OCI-LY1 (cell line): Measurements from ENCODE around the gene DIAPH1.

Source experiments
- EZH2 ChIP-seq: fragments of 200-600 bp; sonication (generic), shearing (Covaris generic); IDR thresholded peaks from 2 replicates; pipeline ENCODE4 v1.8.0; 2017; ENCODE audit warnings: borderline replicate concordance, mixed run types, mild to moderate bottlenecking, antibody characterized with exemption, low read length, moderate library complexity, mixed read lengths
- TF ChIP-seq, protein P1 (sequence below): fragments of 200-600 bp; sonication (generic), shearing (Covaris generic); IDR thresholded peaks from 2 replicates; pipeline ENCODE4 v1.5.1; 2017; ENCODE audit warnings: mild to moderate bottlenecking, antibody characterized with exemption, low read length, moderate library complexity, mixed read lengths

- TF ChIP-seq, protein P1, sequence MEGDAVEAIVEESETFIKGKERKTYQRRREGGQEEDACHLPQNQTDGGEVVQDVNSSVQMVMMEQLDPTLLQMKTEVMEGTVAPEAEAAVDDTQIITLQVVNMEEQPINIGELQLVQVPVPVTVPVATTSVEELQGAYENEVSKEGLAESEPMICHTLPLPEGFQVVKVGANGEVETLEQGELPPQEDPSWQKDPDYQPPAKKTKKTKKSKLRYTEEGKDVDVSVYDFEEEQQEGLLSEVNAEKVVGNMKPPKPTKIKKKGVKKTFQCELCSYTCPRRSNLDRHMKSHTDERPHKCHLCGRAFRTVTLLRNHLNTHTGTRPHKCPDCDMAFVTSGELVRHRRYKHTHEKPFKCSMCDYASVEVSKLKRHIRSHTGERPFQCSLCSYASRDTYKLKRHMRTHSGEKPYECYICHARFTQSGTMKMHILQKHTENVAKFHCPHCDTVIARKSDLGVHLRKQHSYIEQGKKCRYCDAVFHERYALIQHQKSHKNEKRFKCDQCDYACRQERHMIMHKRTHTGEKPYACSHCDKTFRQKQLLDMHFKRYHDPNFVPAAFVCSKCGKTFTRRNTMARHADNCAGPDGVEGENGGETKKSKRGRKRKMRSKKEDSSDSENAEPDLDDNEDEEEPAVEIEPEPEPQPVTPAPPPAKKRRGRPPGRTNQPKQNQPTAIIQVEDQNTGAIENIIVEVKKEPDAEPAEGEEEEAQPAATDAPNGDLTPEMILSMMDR = no peak
- TF ChIP-seq EZH2 = no peak
Observed at GRCh38 chr5:141511771-141512325, 107.0 kb downstream of the DIAPH1 start.
